CD4-positive, alpha-beta T cell treated with Interleukin-12 subunit alpha and Interleukin-12 subunit beta, for 1 hour (primary cell): ENCODE measurements around the gene CD28.
"Not testable (repeated sequence)": the region's sequence is repeated elsewhere in the genome, so short reads cannot be mapped to it uniquely, and the experiment has no call there.

Source experiments
- DNase-seq: peaks from one replicate; pipeline ENCODE4 v3.0.0-alpha.2; 2020

Gene CD28

GRCh38 chr2:203785391-203786110 is 79.1 kb downstream of the CD28 start:
- not testable (repeated sequence) for DNase-seq

GRCh38 chr2:203786549-203787351 is 80.3 kb downstream of the CD28 start:
- no peak for DNase-seq

GRCh38 chr2:203787979-203788378 is 81.5 kb downstream of the CD28 start:
- DNase-seq, result no peak
